IPS DF 19.7 (cell line): ENCODE data around the gene MVB12B.
"Not testable (repeated sequence)": the region's sequence is repeated elsewhere in the genome, so short reads cannot be mapped to it uniquely, and the experiment has no call there.

Experiments
- DNase-seq: peaks from one replicate; pipeline ENCODE4 v3.0.0-alpha.2; 2013; ENCODE audit warnings: low read depth, low spot score

The MVB12B gene

DNA sequence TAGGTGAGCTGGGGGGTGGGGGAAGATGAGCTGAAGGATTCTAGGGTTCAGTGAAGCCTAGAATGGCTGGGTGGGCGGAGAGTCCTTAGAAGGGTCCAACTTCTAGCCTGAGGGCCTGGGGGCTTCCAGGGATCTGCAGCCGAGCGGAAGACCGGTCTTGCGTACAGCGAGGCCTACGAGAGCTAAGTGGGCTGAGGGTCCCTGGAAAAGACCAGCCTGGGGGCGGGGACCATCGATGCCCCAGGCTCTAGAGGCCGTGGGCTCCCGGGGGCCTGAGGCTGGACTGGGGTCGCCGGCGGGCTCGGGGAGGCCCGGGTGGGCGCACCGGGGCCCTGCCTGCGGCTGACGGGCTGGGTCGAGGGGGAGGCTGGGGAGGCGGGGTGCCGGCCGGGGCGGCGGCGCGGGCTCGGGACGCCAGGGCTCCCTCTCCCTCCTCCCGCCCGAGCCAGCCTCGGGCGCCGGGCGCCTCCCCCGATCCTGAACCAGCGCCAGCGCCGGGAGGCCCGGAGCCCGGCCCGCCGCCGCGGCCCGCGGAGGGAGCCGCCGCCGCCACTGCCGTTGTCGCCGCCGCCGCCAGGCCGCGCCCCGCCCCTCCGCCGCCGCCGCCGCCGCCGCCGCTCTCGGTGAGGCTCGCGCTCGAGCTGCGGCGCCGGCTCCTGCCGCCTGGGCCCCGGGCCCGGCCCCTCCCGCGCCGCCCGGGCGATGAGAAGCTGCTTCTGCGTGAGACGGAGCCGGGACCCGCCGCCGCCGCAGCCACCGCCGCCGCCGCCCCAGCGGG, at the start of gene MVB12B:
MVB12B (plus strand) TSS at position 602 of the 778 bp plus-strand sequence; CDS start at position 703, 101 bp downstream.
- no peak for DNase-seq

GRCh38 chr9:126283799-126284465, 42.7 kb upstream of the MVB12B start:
- DNase-seq, result no peak

DNA sequence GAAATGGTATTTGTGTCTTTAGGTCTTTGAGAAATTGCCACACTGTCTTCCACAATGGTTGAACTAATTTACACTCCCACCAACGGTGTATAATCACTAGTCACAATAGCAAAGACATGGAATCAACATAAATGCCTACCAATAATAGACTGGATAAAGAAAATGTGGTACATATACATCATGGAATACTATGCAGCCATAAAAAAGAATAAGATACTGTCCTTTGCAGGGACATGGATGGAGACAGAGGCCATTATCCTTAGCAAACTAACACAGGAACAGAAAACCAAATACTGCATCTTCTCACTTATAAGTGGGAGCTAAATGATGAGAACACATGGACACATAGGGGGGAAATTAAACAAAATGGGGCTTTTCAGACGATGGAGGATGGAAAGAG, 41.0 kb upstream of the MVB12B start:
- not testable (repeated sequence) for DNase-seq

DNA sequence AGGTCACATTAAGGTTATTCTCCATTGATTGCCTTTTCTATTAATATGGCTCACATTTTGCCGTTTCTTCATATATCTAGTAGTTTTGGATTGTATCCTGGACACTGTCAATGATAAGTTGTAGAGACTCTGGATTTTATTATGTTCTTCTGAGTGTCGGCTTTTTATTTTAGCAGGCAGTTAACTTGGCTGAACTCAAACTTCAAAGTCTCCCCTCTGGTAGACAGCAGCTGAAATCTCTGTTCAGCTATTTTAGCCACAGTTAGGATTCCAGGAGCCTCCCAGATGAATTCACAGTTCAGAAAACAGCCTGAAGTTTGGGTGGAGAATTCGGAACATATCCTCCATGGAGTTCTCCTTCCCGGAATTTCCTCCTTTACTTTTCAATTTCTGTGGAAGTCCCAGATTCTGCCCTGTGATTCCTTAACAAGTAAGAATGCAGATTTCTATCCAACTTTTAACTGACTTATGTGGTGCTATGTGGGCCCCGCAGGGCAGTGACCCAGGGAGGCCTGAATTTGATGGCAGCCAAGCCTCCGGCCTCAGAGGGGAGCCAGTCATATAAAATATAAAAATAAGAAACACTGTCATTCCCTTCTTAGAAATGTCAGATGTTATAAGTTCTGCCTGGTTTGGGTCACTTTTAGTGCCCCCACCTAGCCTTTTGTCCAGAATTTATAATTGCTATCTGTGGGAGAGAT, 39.3 kb upstream of the MVB12B start:
- no peak for DNase-seq

GRCh38 chr9:126290871-126291270, 35.8 kb upstream of the MVB12B start:
- DNase-seq, result no peak

DNA sequence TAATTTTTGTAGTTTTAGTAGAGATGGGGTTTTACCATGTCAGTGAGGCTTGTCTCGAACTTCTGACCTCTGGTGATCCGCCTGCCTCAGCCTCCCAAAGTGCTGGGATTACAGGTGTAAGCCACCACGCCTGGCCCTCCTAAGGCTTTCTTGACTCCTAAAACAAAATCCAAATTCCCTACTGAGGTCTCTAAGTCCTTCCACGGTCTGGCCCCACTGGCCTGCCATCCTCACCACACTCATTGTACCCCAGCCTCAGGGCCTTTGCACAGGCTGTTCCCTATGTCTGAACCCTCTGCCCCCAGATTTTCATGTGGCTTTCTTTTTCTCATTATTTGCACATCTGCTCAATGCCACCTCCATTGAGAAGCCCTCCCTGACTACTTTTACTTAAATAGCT, 34.7 kb upstream of the MVB12B start:
- DNase-seq, result no peak

DNA sequence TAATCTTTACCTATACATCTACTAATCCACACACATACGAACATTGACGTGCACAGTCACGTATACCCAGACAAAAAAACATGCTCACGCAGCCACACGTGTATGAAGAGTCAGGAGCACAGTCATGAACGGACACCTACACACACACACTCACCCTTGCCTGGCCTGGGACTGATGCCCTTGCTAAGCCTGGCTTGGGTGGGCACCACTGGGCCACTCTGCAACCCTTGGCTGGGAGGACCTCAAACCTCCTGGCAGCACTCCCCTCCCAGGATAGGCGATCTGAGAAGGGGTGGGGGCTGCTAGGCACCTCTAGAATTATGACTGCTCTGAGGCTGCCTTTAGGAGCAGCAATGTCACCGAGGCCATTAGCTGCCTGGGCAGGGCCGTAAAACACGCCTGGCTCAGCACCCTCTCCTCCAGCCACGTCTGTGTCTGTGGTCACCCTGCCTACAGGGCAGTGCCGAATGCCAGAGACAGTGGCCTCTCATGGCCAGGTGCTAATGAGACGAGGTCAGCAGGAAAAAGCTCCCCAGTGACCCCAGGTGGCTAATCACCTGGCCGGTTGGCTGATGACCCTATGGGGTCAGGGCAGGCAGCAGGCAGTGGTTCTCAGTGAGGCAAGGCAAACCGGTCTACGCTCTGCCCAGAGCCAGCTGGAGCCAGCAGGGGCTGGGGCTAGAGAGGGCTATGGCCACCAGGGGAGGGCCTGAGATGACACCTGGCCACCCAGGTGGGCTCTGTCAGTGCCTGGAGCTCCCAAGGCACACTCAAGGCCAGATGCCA, 33.7 kb upstream of the MVB12B start:
- no peak for DNase-seq

DNA sequence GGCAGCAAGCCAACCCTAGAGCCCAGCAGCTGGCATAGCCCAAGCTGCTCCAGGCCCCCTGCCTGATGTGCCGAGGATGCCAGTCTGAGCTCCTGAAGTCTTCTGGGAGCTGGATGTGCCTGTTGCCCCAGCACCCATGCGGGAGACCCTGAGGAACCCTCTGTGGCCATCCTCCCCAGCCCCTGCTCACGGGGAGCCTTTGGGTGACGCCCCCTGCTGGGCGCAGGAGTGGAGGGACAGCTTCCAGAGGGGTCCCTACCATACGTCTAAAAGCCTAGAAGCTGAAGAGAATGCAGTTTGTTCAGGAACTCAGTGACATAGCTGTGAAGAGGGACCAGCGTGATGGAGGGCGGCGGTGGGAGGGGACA, 33.1 kb upstream of the MVB12B start:
- no peak for DNase-seq

DNA sequence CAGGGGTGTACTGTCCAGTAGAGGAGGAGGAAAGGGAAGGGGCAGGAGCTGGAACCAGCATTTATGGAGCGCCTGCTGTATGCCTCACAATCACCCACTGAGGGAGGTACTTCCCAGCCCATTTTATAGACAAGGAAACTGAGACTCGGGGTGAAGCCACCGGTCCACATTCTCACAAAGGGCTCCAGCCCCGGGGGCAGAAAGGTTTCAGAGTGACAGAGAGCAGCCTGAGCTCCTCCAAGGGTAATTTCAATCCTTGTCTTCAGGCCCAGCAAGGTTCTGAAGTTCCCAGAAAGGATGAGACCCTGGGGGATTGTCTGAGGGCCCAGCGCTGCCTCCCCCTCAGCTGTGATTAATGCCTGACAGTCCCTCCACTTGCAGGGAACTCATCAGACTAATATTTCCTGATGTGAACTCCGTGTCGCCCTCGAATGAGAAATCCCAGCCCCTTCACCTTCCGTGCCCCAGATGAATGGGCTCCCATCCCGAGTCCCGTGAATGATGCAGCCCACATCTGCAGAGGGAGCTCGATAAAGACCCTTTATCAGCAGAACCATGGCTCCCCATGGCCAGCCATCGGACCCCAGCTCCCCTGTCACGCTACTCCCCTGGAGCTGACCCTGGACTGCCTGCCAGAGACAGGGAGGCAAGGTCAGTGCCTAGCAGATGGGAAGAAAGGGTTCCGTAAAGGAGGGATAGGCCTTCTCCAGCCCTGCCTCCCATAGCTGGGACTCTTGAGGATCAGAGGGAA, 32.1 kb upstream of the MVB12B start:
- no peak for DNase-seq

DNA sequence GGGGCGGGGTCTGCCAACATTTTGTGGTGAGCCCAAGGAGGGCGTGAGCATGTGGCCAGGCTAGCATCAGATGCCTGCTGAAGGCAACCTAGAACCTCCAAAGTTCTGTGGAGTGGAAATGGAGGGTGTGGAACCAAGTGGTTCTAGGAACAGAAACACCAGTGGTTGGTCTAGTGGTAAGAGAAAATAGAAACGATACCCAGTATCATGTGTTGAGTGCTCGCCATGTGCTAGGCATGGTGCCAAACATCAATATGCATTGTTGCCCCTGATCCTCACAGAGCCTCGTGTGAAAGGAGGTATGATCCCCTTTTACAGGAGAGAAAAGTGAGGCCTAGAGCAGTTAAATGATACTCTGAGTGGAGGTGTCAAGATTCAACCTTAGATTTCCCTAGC, 31.5 kb upstream of the MVB12B start:
- no peak for DNase-seq

DNA sequence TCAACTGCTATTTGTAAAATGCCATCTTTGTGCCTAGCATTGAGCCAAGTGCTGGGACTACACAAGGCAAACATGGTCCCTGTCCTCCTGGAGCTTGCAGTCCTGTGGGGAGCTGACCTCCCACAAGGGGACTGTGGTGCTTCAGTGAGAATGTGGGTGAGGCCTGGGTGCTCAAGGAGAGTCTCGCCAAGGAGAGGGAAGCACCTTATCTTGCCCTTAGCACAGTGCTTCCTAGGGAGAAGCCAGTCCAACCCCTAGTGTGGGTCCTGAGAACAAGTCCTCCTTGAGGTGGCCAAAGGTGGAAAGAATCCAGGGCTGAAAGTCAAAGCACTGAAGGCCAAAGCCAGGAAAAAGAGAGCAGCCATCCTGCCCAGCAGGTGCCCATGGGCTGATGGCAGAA, 31.1 kb upstream of the MVB12B start:
- no peak for DNase-seq

DNA sequence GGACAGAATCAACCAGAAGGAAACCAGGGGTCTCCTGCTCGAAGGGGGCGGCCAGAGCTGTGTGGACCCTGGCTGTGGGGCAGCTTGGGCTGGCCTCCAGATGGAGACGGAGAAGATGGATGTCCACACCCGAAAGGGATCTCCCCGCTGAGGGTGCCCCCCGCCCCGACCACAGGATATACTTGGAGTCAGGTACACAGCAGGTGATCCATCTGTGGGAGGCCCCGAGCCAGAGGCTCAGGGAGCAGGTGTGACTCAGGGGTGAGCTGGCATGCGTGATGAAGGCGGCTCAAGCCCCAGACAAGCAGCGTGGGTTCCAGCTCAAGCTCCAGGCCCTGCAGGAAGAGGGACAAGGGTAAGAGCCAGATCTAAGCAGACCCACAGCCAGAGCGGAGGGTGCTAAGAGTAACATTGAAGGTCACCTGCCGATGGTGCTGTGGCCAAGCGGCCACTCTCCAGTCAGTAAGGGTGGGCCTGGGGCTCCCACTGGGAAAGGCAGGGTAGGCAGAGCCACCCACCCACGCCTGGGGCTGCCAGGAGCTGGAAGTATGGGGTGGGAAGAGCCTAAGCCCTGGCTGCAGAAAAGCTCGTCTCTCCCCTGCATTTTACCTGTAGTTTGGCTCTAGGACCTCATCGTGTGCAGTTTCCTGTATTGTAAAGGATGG, 30.6 kb upstream of the MVB12B start:
- no peak for DNase-seq

- DNase-seq, result no peak
Measured at GRCh38 chr9:126296687-126297086, 29.9 kb upstream of the MVB12B start.

GRCh38 chr9:126297661-126298060, 29.0 kb upstream of the MVB12B start:
- no peak for DNase-seq

DNA sequence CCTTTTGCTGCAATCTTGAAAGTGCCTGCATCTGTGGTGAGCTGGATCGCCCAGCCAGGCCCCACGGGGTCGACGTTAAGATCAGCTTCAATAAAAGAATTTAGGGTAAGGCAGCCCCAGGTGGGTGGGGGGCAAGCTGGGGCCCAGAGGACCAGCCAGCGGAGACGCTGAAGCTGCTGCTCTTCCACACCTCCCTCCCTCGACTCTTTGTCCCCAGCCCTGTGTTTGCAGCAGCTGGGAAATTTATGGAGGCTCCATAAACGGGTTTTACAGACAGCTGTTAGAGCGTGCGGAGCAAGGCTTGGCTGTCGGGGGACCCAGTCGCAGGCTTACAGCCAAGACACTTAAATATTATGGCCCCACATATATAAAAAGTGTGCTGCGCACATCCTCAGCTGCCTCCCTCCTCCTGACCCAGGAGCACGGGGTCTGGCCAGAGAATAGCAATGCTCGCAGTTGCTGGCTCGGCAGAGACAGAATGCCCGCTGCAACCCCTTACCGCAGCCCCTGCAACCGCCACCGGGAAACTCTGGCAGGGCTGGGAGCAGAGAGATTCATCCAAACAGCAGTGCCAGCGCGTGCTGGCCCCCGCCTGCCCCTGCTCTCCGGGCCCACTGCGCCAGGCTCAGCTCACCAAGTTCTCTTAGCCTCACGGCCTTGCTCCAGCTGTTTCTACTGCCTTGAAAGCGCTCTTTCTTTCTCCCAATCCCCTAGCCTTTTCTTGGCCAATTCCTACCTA, 28.4 kb upstream of the MVB12B start:
- no peak for DNase-seq

GRCh38 chr9:126299706-126300276, 26.8 kb upstream of the MVB12B start:
- no peak for DNase-seq

DNA sequence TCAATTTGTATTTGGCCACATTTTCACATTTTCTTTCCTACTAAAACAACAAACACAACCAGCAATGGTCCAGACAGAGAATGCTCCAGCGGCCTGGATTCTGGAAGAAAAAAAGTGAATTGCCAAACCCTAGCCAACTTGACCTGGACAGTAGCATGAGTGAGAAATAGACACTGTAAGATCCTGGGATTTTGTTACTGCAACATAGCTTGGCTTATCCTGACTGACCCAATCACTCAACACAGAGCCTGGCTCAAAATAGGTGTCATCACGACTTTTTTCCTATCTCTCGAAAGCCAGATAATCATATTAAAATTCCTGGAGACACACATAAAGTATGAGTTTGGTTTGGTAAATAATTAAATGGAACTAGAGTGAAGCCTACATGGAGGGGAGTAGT, 25.4 kb upstream of the MVB12B start:
- no peak for DNase-seq

- DNase-seq, result peak; percentile 38
Measured at GRCh38 chr9:126301985-126302603, 24.5 kb upstream of the MVB12B start.

DNA sequence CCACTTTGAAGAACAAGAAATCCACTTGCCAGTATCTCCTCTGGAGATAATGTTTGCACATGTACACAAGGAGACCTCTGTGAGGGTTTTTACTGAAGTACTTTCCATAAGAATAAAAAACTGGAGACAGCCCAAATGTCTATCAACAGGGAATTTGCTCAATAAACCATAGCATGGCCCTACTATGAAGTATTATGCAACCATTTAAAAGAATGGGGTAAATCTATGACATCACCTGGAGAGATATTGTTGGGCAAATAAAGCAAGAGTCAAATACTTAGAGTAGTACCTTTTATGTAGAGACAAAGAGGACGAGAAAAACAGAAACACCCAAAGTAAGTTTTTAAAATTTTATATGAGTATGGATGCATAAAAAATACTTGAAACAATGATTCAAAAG, 23.9 kb upstream of the MVB12B start:
- no peak for DNase-seq
